Activated B cell treated with CpG ODN at 0.5 μM for 24 hours (primary cell): ENCODE data around the gene GFI1. TPM values are rescaled to one million over a fixed set of nuclear protein-coding genes. Genes with fewer than 3 reads are reported as not detected.

Experiments used
- ATAC-seq: fragments of 200-7000 bp; cut with Tn5 transposase; one replicate; pipeline ENCODE4 v1.10.0; 2021; ENCODE audit warnings: low read depth, mild to moderate bottlenecking, moderate library complexity
- CTCF ChIA-PET: fragments of 350-600 bp; sonication (Branson Sonifier 250); formaldehyde crosslinking; loops from one replicate; lab custom pipeline; 2021; ENCODE audit warnings: antibody characterized with exemption; lab: Charles Lee
- POLR2A ChIA-PET: fragments of 350-600 bp; sonication (Branson Sonifier 250); formaldehyde crosslinking; loops from one replicate; lab custom pipeline; 2021; ENCODE audit warnings: antibody characterized with exemption; lab: Charles Lee
- DNase-seq: peaks from one replicate; pipeline ENCODE4 v3.0.0; 2022
- H3K27ac Mint-ChIP-seq: one replicate; pipeline ENCODE4 v1.8.0; 2020; ENCODE audit warnings: mixed read lengths
- H3K27me3 Mint-ChIP-seq: one replicate; pipeline ENCODE4 v1.8.0; 2021; ENCODE audit warnings: mixed read lengths
- H3K36me3 Mint-ChIP-seq: one replicate; pipeline ENCODE4 v1.8.0; 2021; ENCODE audit warnings: low read depth, mixed read lengths
- H3K4me1 Mint-ChIP-seq: one replicate; pipeline ENCODE4 v1.8.0; 2021; ENCODE audit warnings: mixed read lengths
- H3K4me3 Mint-ChIP-seq: one replicate; pipeline ENCODE4 v1.8.0; 2020; ENCODE audit warnings: mild to moderate bottlenecking, mixed read lengths
- H3K9me3 Mint-ChIP-seq: one replicate; pipeline ENCODE4 v1.8.0; 2020; ENCODE audit warnings: mixed read lengths
- CTCF ChIP-seq: fragments of 200-600 bp; IDR thresholded peaks from one replicate; pipeline ENCODE4 v1.8.0; 2022; ENCODE audit warnings: antibody characterized with exemption, mild to moderate bottlenecking
- intact Hi-C: fragments of 100-400 bp; cut with micrococcal nuclease; formaldehyde crosslinking; loops from one replicate; pipeline ENCODE4 v1.15.1; 2024
- total RNA-seq: library from RNA; stranded (reverse); gene quantifications from 2 replicates; pipeline ENCODE4 v1.2.3, GENCODE V29; 2022

GFI1 gene
- total RNA-seq, 1 donor from 2014 or later, result 1.2 TPM

- no peak overlapping the region for H3K27ac Mint-ChIP-seq
- no peaks in the 10 kb centered on the region for H3K36me3 Mint-ChIP-seq
- no peaks in the 10 kb centered on the region for H3K27me3 Mint-ChIP-seq
- ATAC-seq (peak; percentile 7), DNase-seq (no peak)
- peaks cover 19% of the 10 kb centered on the region for H3K4me1 Mint-ChIP-seq
- no peaks in the 10 kb centered on the region for H3K9me3 Mint-ChIP-seq
- intact Hi-C loops, result no loop called here
- H3K4me3 Mint-ChIP-seq, result no peak overlapping the region
- ChIA-PET CTCF (no interaction called here), POLR2A (no interaction called here)
- TF ChIP-seq CTCF, result no peak
Measured at GRCh38 chr1:92504291-92505014, 17.7 kb upstream of the GFI1 start.

- no peak for TF ChIP-seq CTCF
- ChIA-PET CTCF (no interaction called here), POLR2A (no interaction called here)
- no peak overlapping the region for H3K27ac Mint-ChIP-seq
- DNase-seq, result no peak
- no peaks in the 10 kb centered on the region for H3K36me3 Mint-ChIP-seq
- H3K9me3 Mint-ChIP-seq, result no peaks in the 10 kb centered on the region
- intact Hi-C loops, result no loop called here
- H3K27me3 Mint-ChIP-seq, result no peaks in the 10 kb centered on the region
- H3K4me3 Mint-ChIP-seq, result no peak overlapping the region
- no peak for ATAC-seq
- peaks cover 19% of the 10 kb centered on the region for H3K4me1 Mint-ChIP-seq
Measured at GRCh38 chr1:92503926-92504285, 17.2 kb upstream of the GFI1 start.

- POLR2A ChIA-PET, result no interaction called here
Measured at GRCh38 chr1:92503043-92503925, 16.6 kb upstream of the GFI1 start.

DNA sequence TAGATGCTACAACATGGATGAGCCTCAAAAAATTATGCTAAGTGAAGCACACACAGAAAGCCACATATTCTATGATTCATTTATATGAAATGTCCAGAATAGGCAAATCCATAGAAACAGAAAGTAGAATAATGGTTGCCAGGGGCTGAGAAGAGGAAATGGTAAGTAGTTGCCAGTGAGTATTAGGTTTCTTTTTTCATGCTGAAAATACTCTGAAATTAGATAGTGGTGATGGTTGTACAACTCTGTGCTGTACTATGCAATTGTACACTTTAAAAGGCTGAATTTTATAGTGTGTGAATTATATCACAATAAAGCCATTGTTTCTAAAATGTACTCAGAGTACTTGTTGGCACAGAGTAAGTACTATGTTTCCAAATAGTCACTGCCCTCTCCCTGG is 15.5 kb upstream of the GFI1 start:
- no peak for TF ChIP-seq CTCF
- Mint-ChIP-seq H3K4me3 (no peak overlapping the region), H3K4me1 (peaks cover 19% of the 10 kb centered on the region), H3K27ac (no peak overlapping the region), H3K36me3 (no peaks in the 10 kb centered on the region), H3K27me3 (no peaks in the 10 kb centered on the region), H3K9me3 (no peaks in the 10 kb centered on the region)
- POLR2A ChIA-PET, result no interaction called here
- CTCF ChIA-PET, result no interaction called here
- DNase-seq (no peak), ATAC-seq (peak; percentile 40)
- intact Hi-C loops, result no loop called here

More at GRCh38 chr1:92503043-92503925, 16.6 kb upstream of the GFI1 start:
- Mint-ChIP-seq H3K27ac (no peak overlapping the region), H3K9me3 (no peaks in the 10 kb centered on the region), H3K4me1 (peaks cover 19% of the 10 kb centered on the region), H3K27me3 (no peaks in the 10 kb centered on the region), H3K4me3 (no peak overlapping the region), H3K36me3 (no peaks in the 10 kb centered on the region)
- CTCF ChIA-PET, result no interaction called here
- intact Hi-C loops, result no loop called here
- no peak for ATAC-seq
- no peak for TF ChIP-seq CTCF
- DNase-seq, result no peak

GRCh38 chr1:92500552-92500951 is 13.8 kb upstream of the GFI1 start:
- no peak for TF ChIP-seq CTCF
- ATAC-seq (no peak), DNase-seq (no peak)
- H3K27ac Mint-ChIP-seq, result no peak overlapping the region
- POLR2A ChIA-PET, result no interaction called here
- H3K9me3 Mint-ChIP-seq, result no peaks in the 10 kb centered on the region
- peaks cover 19% of the 10 kb centered on the region for H3K4me1 Mint-ChIP-seq
- H3K36me3 Mint-ChIP-seq, result no peaks in the 10 kb centered on the region
- H3K27me3 Mint-ChIP-seq, result no peaks in the 10 kb centered on the region
- intact Hi-C loops, result no loop called here
- CTCF ChIA-PET, result interaction anchor here (2.0 kb wide), 1 partner anchor 15 kb away, joined by 5 read pairs; no protein-coding TSS in a partner anchor
- H3K4me3 Mint-ChIP-seq, result no peak overlapping the region
